Fibroblast of pulmonary artery (primary cell): Measurements from ENCODE around the gene NUDT9.
A peak's percentile ranks its signal among the peaks of the same experiment; 100 is the strongest.

ENCODE experiments used
- DNase-seq: peaks from one replicate; pipeline ENCODE4 v3.0.0-alpha.2; 2010; ENCODE audit warnings: low read depth
- H3K4me3 ChIP-seq: replicated peaks from 2 replicates; pipeline ENCODE4 v1.5.1; 2011; ENCODE audit warnings: low read depth, mild to moderate bottlenecking, control low read depth, low read length, moderate library complexity
- CTCF ChIP-seq: IDR thresholded peaks from 2 replicates; pipeline ENCODE4 v1.5.1; 2011; ENCODE audit warnings: mild to moderate bottlenecking, control low read depth, low read length, inconsistent platforms; ENCODE audit errors: missing control alignments

The NUDT9 gene

GRCh38 chr4:87425711-87426110 is 3.3 kb downstream of the NUDT9 start:
- DNase-seq: no peak

GRCh38 chr4:87426865-87427517 is 4.6 kb downstream of the NUDT9 start:
- no peak overlapping the region for H3K4me3 ChIP-seq
- no peak for TF ChIP-seq CTCF
- no peak for DNase-seq

More at GRCh38 chr4:87425711-87426110, 3.3 kb downstream of the NUDT9 start:
- no peak overlapping the region for H3K4me3 ChIP-seq
- TF ChIP-seq CTCF: no peak

GRCh38 chr4:87427518-87427868 is 5.1 kb downstream of the NUDT9 start:
- DNase-seq: no peak
- no peak overlapping the region for H3K4me3 ChIP-seq
- no peak for TF ChIP-seq CTCF

GRCh38 chr4:87428979-87429378 is 6.6 kb downstream of the NUDT9 start:
- no peak for TF ChIP-seq CTCF
- no peak overlapping the region for H3K4me3 ChIP-seq
- no peak for DNase-seq

GRCh38 chr4:87430038-87430437 is 7.7 kb downstream of the NUDT9 start:
- H3K4me3 ChIP-seq: no peak overlapping the region
- DNase-seq: no peak
- TF ChIP-seq CTCF: no peak

- TF ChIP-seq CTCF: no peak
- no peak overlapping the region for H3K4me3 ChIP-seq
- DNase-seq: no peak
Measured at GRCh38 chr4:87433342-87433741, 11.0 kb downstream of the NUDT9 start.

GRCh38 chr4:87442889-87443288 is 20.5 kb downstream of the NUDT9 start:
- H3K4me3 ChIP-seq: no peak overlapping the region
- peak; percentile 24 for DNase-seq
- no peak for TF ChIP-seq CTCF
